Heart left ventricle (tissue), 16 donors: Measurements from ENCODE around the gene ZNF101. TPM values are rescaled to one million over a fixed set of nuclear protein-coding genes. Genes with fewer than 3 reads are reported as not detected.
"Not testable (repeated sequence)": the region's sequence is repeated elsewhere in the genome, so short reads cannot be mapped to it uniquely, and the experiment has no call there.

ENCODE experiments used
- ATAC-seq, 4 donors: fragments of 200-7000 bp; cut with Tn5 transposase; one replicate each; pipeline ENCODE4 v1.9.1; 2020 to 2022; ENCODE audit warnings: moderate library complexity in 4 of 4, mild to moderate bottlenecking in 3 of 4, moderate number of reproducible peaks in 1 of 4
- DNase-seq, 5 donors: peaks; one replicate each; pipeline ENCODE4 v3.0.0-alpha.2; 2020
- H3K27ac ChIP-seq, 12 donors: fragments of 200-600 bp; sonication (generic) in 4 of 12; one replicate each; pipeline versions ENCODE4 v1.5.0 to v1.8.0; 2016 to 2022; ENCODE audit warnings: mild to moderate bottlenecking in 2 of 12
- H3K27me3 ChIP-seq, 9 donors: fragments of 200-600 bp; sonication (generic) in 2 of 9; one replicate each; pipeline versions ENCODE4 v1.5.1 to v1.8.0; 2016 to 2022; ENCODE audit warnings: mild to moderate bottlenecking in 3 of 9
- H3K36me3 ChIP-seq, 9 donors: fragments of 200-600 bp; sonication (generic) in 2 of 9; one replicate each; pipeline versions ENCODE4 v1.5.0 to v1.8.0; 2018 to 2022; ENCODE audit warnings: mild to moderate bottlenecking in 2 of 9
- H3K4me1 ChIP-seq, 12 donors: fragments of 200-600 bp; sonication (generic) in 4 of 12; one replicate each; pipeline versions ENCODE4 v1.5.0 to v1.8.0; 2016 to 2022; ENCODE audit warnings: mild to moderate bottlenecking in 3 of 12
- H3K4me3 ChIP-seq, 12 donors: fragments of 200-600 bp; sonication (generic) in 4 of 12; one replicate each; pipeline versions ENCODE4 v1.5.0 to v1.8.0; 2017 to 2022; ENCODE audit warnings: mild to moderate bottlenecking in 9 of 12, moderate library complexity in 4 of 12
- H3K9me3 ChIP-seq, 12 donors: fragments of 200-600 bp; sonication (generic) in 4 of 12; one replicate each; pipeline versions ENCODE4 v1.5.0 to v1.8.0; 2016 to 2022; ENCODE audit warnings: mild to moderate bottlenecking in 1 of 12
- CTCF ChIP-seq, 12 donors: fragments of 200-600 bp; sonication (generic) in 4 of 12; IDR thresholded peaks; one replicate each; pipeline versions ENCODE4 v1.5.0 to v1.8.0; 2018 to 2022; ENCODE audit warnings: antibody characterized with exemption in 12 of 12, mild to moderate bottlenecking in 5 of 12
- POLR2A ChIP-seq, 2 donors: fragments of 450-650 bp; IDR thresholded peaks; one replicate each; pipeline ENCODE4 v1.6.1; 2017; ENCODE audit warnings: antibody characterized with exemption in 2 of 2, mild to moderate bottlenecking in 2 of 2, moderate library complexity in 2 of 2
- WGBS, 4 donors: extraction: QIAGEN DNeasy Blood & Tissue Kit in 2 of 4; methylation state at CpG; one replicate each; pipeline versions ENCODE4 v1.1.5 to v1.1.7; 2013 to 2018; 5-methylcytosine and 5-hydroxymethylcytosine counted together
- intact Hi-C, 10 donors: fragments of 100-400 bp; cut with DNase I; formaldehyde crosslinking; loops; one replicate each; pipeline versions ENCODE4 v1.11.1 to v1.14.2; 2022
- polyA plus RNA-seq, 2 donors: library from polyadenylated mRNA; stranded (reverse); fragments of 200-250 nt; gene quantifications; one replicate each; pipeline ENCODE4 v1.2.3, GENCODE V29; 2013
- total RNA-seq, 9 donors: library from RNA; depleted of rRNA in 2 of 9; stranded (reverse); fragments of >200 nt in 2 of 9; fragmentation: NEBNext Ultra II Directional in 3 of 9; extraction: Animal tissue kit (Norgen Biotek cat#: 25700) in 3 of 9; gene quantifications; one replicate each; pipeline versions ENCODE4 v1.1.0 to v1.2.4, GENCODE V29; 2016 to 2023
- donor health status: ischemic (EF 13 %, LVEDD 7.1; RV severe dilation, severe dysfunction).
- donor health status: healthy with polysubstance abuse.
- donor health status: DM: no; HTN: yes; CAD: no.
- donor health status: DM: no; HTN: no; CAD: no.
- donor health status: ischemic (EF 25% LVEDD 6.9; RV normal size, moderate dysfunction).
- donor health status: ischemic (EF 25% LVEDD 5.7; RV mildly dilated, moderate dysfunction).
- donor health status: healthy.
- donor health status: DM: yes; HTN: yes; CAD: no.
- donor health status: ischemic (EF 35%, LVEDD 5.7; RV mildly dilated, moderate dysfunction).
- donor health status: nonischemic (EF 11% LVEDD 7.7; RV severe dilation, severe dysfunction).
- donor health status: DM: yes; HTN: yes; CAD: no.
- donor health status: PGD.
- donor health status: ischemic (EF 29% LVEDD 5.4; RV normal size, mild dysfunction).
- donor health status: nonischemic (EF 23%, LVEDD 6.1; RV moderate dilation, normal function).

Gene ZNF101
- total and polyA plus RNA-seq, 11 donors = 1.5 to 6.8 (median 3.4) TPM

- 96 to 97% (median 97%) methylated on average over 6 of the region's 6 CpGs for WGBS, 4 donors
- DNase-seq (no peak), ATAC-seq (no peak)
- H3K4me3 ChIP-seq = no peak overlapping the region
- no peak overlapping the region for H3K27ac ChIP-seq
- no peaks in the 10 kb centered on the region for H3K4me1 ChIP-seq
- H3K27me3 ChIP-seq = no peaks in the 10 kb centered on the region
- peaks cover 0 to under 1% (median 0%) of the 10 kb centered on the region in 9 donors for H3K36me3 ChIP-seq
- peaks cover 0 to 52% (median 15%) of the 10 kb centered on the region in 12 donors for H3K9me3 ChIP-seq
- intact Hi-C loops = no loop called here
- no peak for TF ChIP-seq POLR2A (IDR thresholded peaks at IDR 0.05)
- no peak for TF ChIP-seq CTCF (IDR thresholded peaks at IDR 0.05)
Measured at GRCh38 chr19:19686580-19686979, 17.9 kb downstream of the ZNF101 start.

GRCh38 chr19:19687090-19687489 is 18.5 kb downstream of the ZNF101 start:
- ATAC-seq (no peak), DNase-seq (no peak)
- H3K9me3 ChIP-seq = peaks cover 0 to 52% (median 15%) of the 10 kb centered on the region in 12 donors
- H3K36me3 ChIP-seq = no peaks in the 10 kb centered on the region
- no peaks in the 10 kb centered on the region for H3K27me3 ChIP-seq
- intact Hi-C loops = no loop called here
- WGBS, 4 donors = 92 to 97% (median 94%) methylated on average over 3 of the region's 3 CpGs
- no peak overlapping the region for H3K27ac ChIP-seq
- no peaks in the 10 kb centered on the region for H3K4me1 ChIP-seq
- no peak overlapping the region for H3K4me3 ChIP-seq
- TF ChIP-seq POLR2A (IDR thresholded peaks at IDR 0.05) = no peak
- TF ChIP-seq CTCF (IDR thresholded peaks at IDR 0.05) = no peak

- H3K9me3 ChIP-seq = peaks cover 0 to 35% (median 12%) of the 10 kb centered on the region in 12 donors
- H3K27ac ChIP-seq, H3K4me1 ChIP-seq, ATAC-seq, H3K4me3 ChIP-seq, intact Hi-C loops, H3K36me3 ChIP-seq, DNase-seq, H3K27me3 ChIP-seq: not testable (repeated sequence)
- 96 to 99% (median 98%) methylated on average over 10 of the region's 10 CpGs for WGBS, 4 donors
Measured at GRCh38 chr19:19689023-19689422, 20.4 kb downstream of the ZNF101 start.

GRCh38 chr19:19691683-19692082 is 23.0 kb downstream of the ZNF101 start:
- no peak overlapping the region for H3K4me3 ChIP-seq
- WGBS, 4 donors = 84 to 95% (median 91%) methylated on average over 10 of the region's 10 CpGs

More at GRCh38 chr19:19691683-19692082, 23.0 kb downstream of the ZNF101 start:
- DNase-seq (no peak), ATAC-seq (no peak)
- no peak overlapping the region for H3K27ac ChIP-seq
- H3K9me3 ChIP-seq = peaks cover 0 to 17% (median 0%) of the 10 kb centered on the region in 12 donors
- no peaks in the 10 kb centered on the region for H3K27me3 ChIP-seq
- no peaks in the 10 kb centered on the region for H3K4me1 ChIP-seq
- H3K36me3 ChIP-seq = no peaks in the 10 kb centered on the region
- intact Hi-C loops = no loop called here
- TF ChIP-seq POLR2A (IDR thresholded peaks at IDR 0.05) (no peak), CTCF (IDR thresholded peaks at IDR 0.05) (no peak)
